Stomach (tissue), 9 donors: Measurements from ENCODE around the gene EN2. TPM values are rescaled to one million over a fixed set of nuclear protein-coding genes. Genes with fewer than 3 reads are reported as not detected.

Experiments used
- DNase-seq, 2 donors: peaks; one replicate each; pipeline versions ENCODE4 v3.0.0 to v3.0.0-alpha.2; 2013 to 2019
- H3K27ac ChIP-seq, 5 donors: fragments of 200-600 bp in 4 of 5; sonication (generic) in 4 of 5; one replicate each; pipeline ENCODE4 v1.5.1; 2013 to 2019; ENCODE audit warnings: mild to moderate bottlenecking in 1 of 5, moderate library complexity in 1 of 5
- H3K27me3 ChIP-seq, 3 donors: fragments of 200-600 bp; sonication (generic); one replicate each; pipeline ENCODE4 v1.5.1; 2017 to 2019; ENCODE audit warnings: mixed run types in 1 of 3
- H3K36me3 ChIP-seq, 4 donors: fragments of 200-600 bp; sonication (generic); 1 replicate in 3 of 4; 2 replicates in 1 of 4; pipeline ENCODE4 v1.5.1; 2016 to 2019
- H3K4me1 ChIP-seq, 4 donors: fragments of 200-600 bp; sonication (generic); one replicate each; pipeline ENCODE4 v1.5.1; 2016 to 2019
- H3K4me3 ChIP-seq, 4 donors: fragments of 200-600 bp; sonication (generic) in 3 of 4; one replicate each; pipeline ENCODE4 v1.5.1; 2016 to 2019; ENCODE audit warnings: mild to moderate bottlenecking in 1 of 4
- H3K9me3 ChIP-seq, 4 donors: fragments of 200-600 bp; sonication (generic); one replicate each; pipeline ENCODE4 v1.5.1; 2016 to 2019
- CTCF ChIP-seq, 7 experiments: fragments of 450-650 bp in 4 of 7; fragments of 200-600 bp in 3 of 7; sonication (generic) in 3 of 7; IDR thresholded peaks; one replicate each; pipeline ENCODE4 v1.5.1; 2016 to 2019; ENCODE audit warnings: antibody characterized with exemption in 7 of 7, control low read depth in 2 of 7, mild to moderate bottlenecking in 1 of 7
- EP300 ChIP-seq: sonication (generic); formaldehyde crosslinking; IDR thresholded peaks from one replicate; pipeline ENCODE4 v1.6.1; 2017; ENCODE audit warnings: antibody characterized with exemption
- POLR2A ChIP-seq, 4 donors: fragments of 450-650 bp; IDR thresholded peaks; one replicate each; pipeline ENCODE4 v1.6.1; 2016; ENCODE audit warnings: antibody characterized with exemption in 4 of 4, control low read depth in 2 of 4, mild to moderate bottlenecking in 1 of 4, moderate library complexity in 1 of 4
- POLR2AphosphoS5 ChIP-seq, 3 donors: sonication (generic); formaldehyde crosslinking; IDR thresholded peaks; one replicate each; pipeline ENCODE4 v1.6.1; 2016; ENCODE audit warnings: antibody characterized with exemption in 3 of 3
- WGBS, 5 donors: extraction: QIAGEN DNeasy Blood & Tissue Kit in 3 of 5; methylation state at CpG; one replicate each; pipeline versions ENCODE4 v1.1.5 to v1.1.7; 2013 to 2018; 5-methylcytosine and 5-hydroxymethylcytosine counted together
- intact Hi-C: fragments of 100-400 bp; cut with DNase I; formaldehyde crosslinking; loops from one replicate; pipeline ENCODE4 v1.15.1; 2023; ENCODE audit warnings: low total_unique reads
- polyA plus RNA-seq, 3 donors: library from polyadenylated mRNA; stranded (reverse); fragments of 200-250 nt; gene quantifications; one replicate each; pipeline ENCODE4 v1.2.3, GENCODE V29; 2013
- total RNA-seq, 5 donors: library from RNA; depleted of rRNA; stranded (reverse); fragments of >200 nt; gene quantifications; one replicate each; pipeline versions ENCODE4 v1.1.0 to v1.2.3, GENCODE V29; 2014 to 2016
- donor health status: healthy with polysubstance abuse.
- donor health status: Bipolar disorder and iron deficiency.
- donor health status: healthy.

EN2 gene
- total and polyA plus RNA-seq, 8 donors: 0.03 TPM; not detected in 7

DNA sequence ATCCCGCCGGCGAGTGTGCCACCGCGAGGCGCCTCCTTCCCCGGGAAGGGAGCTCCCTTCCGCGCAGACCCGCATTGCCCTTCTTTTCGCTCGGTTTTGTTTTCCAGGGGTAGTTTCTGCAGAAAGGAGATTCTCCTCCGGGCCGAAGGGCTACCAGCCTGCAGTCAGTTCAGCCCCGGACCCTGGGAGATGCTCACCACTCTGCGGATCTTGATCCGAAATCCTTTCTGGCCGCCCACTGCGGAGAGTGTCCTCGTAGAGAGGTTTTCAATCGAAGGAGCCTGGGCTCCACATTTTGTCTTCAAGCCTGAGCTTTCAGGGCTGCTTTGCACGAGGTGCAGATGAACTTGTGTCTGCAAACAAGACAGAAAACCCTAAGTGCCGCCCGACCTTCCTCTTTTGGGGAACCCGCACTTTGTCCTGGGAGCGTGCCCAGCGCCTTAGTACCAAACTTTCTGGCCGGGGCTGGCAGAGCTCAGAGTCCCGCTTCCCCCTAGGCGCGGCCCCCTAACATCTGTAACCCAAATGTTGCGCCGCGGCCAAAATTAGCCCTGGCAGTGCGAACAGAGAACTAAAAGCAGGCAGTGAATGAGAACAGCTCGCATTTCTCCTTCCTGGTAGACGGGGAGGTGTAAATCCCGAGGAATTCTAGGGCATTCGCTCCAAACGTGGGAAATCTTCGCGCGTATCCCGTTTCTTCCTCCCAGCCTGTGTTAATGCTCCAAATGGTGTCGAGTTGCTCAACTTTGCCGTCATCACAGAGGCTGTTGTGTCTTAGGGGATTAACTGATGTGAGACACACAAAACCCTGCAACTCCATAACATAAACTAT lies 6.7 kb upstream of the EN2 start:
- H3K27me3 ChIP-seq: peaks cover 66 to 100% (median 90%) of the 10 kb centered on the region in 3 donors
- WGBS, 5 donors: 2 to 5% (median 5%) methylated on average over 43 to 46 of the region's 46 CpGs
- no peak for DNase-seq

DNA sequence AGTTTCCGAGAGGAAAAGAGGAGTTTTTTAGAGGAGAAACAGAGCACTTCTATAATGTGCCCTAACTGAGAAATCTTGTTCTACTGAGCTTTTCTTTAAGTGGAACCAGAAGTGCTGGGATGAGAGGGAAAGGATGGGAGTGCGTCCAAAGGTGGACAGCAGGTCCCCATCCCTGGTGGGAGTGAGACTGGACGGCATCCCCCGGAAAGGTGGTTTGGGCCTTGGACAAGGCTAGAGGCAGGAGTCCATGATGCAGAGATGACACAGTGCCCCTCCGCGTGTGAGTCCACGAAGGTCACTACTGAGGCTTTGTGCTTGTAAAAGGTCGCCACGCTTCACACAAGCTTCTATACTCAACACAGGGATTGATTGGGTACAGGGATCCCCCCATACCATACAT lies 6.1 kb upstream of the EN2 start:
- DNase-seq: no peak
- intact Hi-C loops: no loop called here
- Histone ChIP-seq H3K36me3 (no peaks in the 10 kb centered on the region), H3K4me1 (peaks cover 21 to 67% (median 44%) of the 10 kb centered on the region in 4 donors), H3K27ac (no peak overlapping the region), H3K27me3 (peaks cover 73 to 100% (median 96%) of the 10 kb centered on the region in 3 donors), H3K9me3 (no peaks in the 10 kb centered on the region), H3K4me3 (no peak overlapping the region)
- TF ChIP-seq CTCF (IDR thresholded peaks at IDR 0.05): no peak
- no peak for TF ChIP-seq POLR2A (IDR thresholded peaks at IDR 0.05)
- no peak for TF ChIP-seq POLR2AphosphoS5 (IDR thresholded peaks at IDR 0.05)
- no peak for TF ChIP-seq EP300
- WGBS, 5 donors: 11 to 18% (median 15%) methylated on average over 9 of the region's 9 CpGs

More for the DNA sequence above, 6.7 kb upstream of the EN2 start:
- H3K27ac ChIP-seq: no peak overlapping the region
- no peak overlapping the region for H3K4me3 ChIP-seq
- no peaks in the 10 kb centered on the region for H3K9me3 ChIP-seq
- TF ChIP-seq EP300 (no peak), POLR2AphosphoS5 (IDR thresholded peaks at IDR 0.05) (no peak), POLR2A (IDR thresholded peaks at IDR 0.05) (no peak), CTCF (IDR thresholded peaks at IDR 0.05) (no peak)
- intact Hi-C loops: no loop called here
- no peaks in the 10 kb centered on the region for H3K36me3 ChIP-seq
- peaks cover 19 to 60% (median 38%) of the 10 kb centered on the region in 4 donors for H3K4me1 ChIP-seq

GRCh38 chr7:155452505-155453295 lies 5.2 kb upstream of the EN2 start:
- TF ChIP-seq EP300: no peak
- Histone ChIP-seq H3K9me3 (no peaks in the 10 kb centered on the region), H3K36me3 (no peaks in the 10 kb centered on the region), H3K27ac (no peak overlapping the region), H3K4me1 (peaks cover 26 to 72% (median 50%) of the 10 kb centered on the region in 4 donors), H3K4me3 (no peak overlapping the region), H3K27me3 (peaks cover 77 to 98% (median 96%) of the 10 kb centered on the region in 3 donors)
- 16 to 28% (median 23%) methylated on average over 5 of the region's 5 CpGs for WGBS, 5 donors
- no peak for DNase-seq
- intact Hi-C loops: no loop called here

DNA sequence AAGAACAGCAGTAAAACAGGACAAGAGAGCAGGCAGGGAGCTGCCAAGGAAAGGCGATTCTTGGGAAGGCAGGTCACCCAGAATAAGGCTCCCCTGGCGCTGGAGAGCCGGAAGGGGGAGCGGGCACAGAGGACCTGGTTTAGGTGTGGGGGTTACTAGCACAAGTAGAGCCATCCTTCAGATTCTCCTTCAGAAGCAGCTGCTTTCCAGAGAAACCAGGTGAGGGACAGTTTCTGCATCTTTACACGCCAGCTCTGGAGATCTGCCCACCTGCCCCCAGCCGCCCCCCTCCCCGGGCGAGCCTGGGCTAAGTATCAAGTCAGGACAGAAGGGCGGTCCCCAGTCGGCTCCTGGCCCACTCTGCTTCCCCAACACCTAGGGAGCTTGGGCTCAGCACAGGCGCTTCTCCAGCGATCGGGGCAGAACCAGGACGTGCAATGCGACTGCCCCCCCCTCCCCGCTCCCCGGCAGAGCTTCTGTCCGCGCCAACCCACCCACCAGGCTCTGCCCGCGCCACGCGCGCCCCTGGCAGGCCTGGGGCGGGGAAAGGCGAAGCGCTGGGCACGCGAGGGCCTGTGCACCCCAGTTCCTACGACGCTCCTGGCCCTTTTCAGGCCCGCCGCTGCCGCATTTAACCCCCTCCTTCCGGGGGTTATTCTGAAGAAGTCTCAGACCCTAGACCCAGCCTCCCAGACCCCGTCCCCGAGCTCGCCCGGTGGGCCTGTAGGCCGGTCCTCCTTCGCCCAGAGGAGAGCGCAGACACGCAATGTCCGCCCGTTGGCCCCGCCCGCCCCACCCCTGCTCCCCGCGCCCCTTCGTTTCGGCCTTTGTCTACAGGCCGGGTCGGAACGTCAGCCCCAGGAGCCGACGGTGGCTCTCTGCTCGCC lies 4.4 kb upstream of the EN2 start:
- Histone ChIP-seq H3K27ac (no peak overlapping the region), H3K4me1 (peaks cover 32 to 75% (median 54%) of the 10 kb centered on the region in 4 donors), H3K27me3 (peaks cover 75 to 97% (median 95%) of the 10 kb centered on the region in 3 donors), H3K4me3 (peak overlapping the region in 2 of 4 donors; percentile 13 to 17), H3K9me3 (no peaks in the 10 kb centered on the region), H3K36me3 (no peaks in the 10 kb centered on the region)
- DNase-seq: no peak
- TF ChIP-seq CTCF (IDR thresholded peaks at IDR 0.05) (no peak), EP300 (no peak), POLR2A (IDR thresholded peaks at IDR 0.05) (no peak), POLR2AphosphoS5 (IDR thresholded peaks at IDR 0.05) (no peak)
- intact Hi-C loops: no loop called here
- WGBS, 5 donors: 3 to 5% (median 4%) methylated on average over 44 to 56 of the region's 57 CpGs
